ENCODE data around the gene ALKBH5. TPM values are rescaled to one million over a fixed set of nuclear protein-coding genes. Genes with fewer than 3 reads are reported as not detected.
"Not testable (repeated sequence)": the region's sequence is repeated elsewhere in the genome, so short reads cannot be mapped to it uniquely, and the experiment has no call there.

ALKBH5 gene
- total RNA-seq, 2 experiments from 2014 or later = 133 to 134 TPM

DNA sequence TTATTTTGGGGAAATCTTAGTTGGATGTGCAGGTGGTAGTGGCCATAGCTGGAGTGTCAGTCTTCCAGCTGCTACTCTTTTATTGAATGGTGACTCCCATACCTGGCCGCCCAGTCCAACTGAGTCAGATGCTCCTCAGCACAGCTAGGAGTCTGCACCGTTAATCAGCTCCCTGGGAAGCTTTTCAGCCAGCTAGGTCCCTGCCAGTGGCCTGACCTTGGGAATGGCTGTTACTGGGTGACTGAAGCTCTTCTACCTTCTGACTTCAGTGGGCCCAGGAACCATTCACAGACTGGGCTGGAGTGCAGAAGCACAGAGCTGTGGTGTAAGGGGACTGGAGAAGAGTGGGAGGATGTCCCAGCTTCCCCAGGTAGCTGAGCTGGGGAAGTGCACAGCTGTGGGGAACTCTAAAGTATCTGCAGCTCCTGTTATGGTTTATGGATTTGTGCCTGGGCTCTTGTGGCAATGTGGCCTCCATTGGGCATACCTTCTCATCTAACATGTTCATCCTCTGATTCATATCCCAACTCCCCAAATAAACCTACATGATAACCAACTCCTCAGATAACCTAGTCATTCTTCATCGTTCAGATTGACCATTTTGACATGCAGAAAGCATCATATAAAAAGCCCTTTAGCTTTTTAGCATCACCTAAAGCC lies 14.0 kb downstream of the ALKBH5 start:
- Mint-ChIP-seq H3K36me3 (peaks cover 22% of the 10 kb centered on the region), H3K27me3 (no peaks in the 10 kb centered on the region), H3K27ac (peak overlapping the region; percentile 16), H3K4me3 (no peak overlapping the region), H3K9me3 (no peaks in the 10 kb centered on the region), H3K4me1 (peaks cover 23% of the 10 kb centered on the region)
- DNase-seq (no peak), ATAC-seq (ENCODE audit: low read depth) (no peak)
- POLR2A ChIA-PET = interaction anchor here (1.1 kb wide), 1 partner anchor 16 kb away, joined by 3 read pairs; no protein-coding TSS in a partner anchor

DNA sequence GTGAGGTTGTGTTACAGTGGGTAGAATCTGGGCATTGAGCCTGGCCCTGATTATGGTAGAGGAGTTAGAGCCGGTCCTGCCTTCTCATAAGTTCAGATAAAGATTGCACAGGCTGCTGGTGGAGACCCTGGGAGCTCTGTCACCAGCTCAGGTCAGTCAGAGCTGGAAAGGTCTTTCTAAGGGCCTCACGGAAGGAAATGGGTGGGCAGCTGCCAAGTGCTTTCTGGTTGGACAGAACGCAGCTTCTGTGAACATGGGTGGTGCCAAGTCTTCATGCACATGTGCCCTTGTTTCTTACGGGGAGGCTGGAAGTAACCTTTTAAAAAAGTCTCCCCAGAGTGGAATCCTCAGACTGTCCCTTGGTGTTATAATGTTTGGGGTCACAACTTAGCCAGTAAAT lies 14.9 kb downstream of the ALKBH5 start:
- DNase-seq = no peak
- POLR2A ChIA-PET = interaction anchor here (1.1 kb wide), 1 partner anchor 15 kb away, joined by 3 read pairs; no protein-coding TSS in a partner anchor
- H3K4me1 Mint-ChIP-seq = peaks cover 22% of the 10 kb centered on the region
- H3K27ac Mint-ChIP-seq = peak overlapping the region; percentile 47
- H3K4me3 Mint-ChIP-seq = no peak overlapping the region
- no peaks in the 10 kb centered on the region for H3K27me3 Mint-ChIP-seq
- H3K36me3 Mint-ChIP-seq = peaks cover 21% of the 10 kb centered on the region
- H3K9me3 Mint-ChIP-seq = no peaks in the 10 kb centered on the region
- ATAC-seq (ENCODE audit: low read depth) = no peak

DNA sequence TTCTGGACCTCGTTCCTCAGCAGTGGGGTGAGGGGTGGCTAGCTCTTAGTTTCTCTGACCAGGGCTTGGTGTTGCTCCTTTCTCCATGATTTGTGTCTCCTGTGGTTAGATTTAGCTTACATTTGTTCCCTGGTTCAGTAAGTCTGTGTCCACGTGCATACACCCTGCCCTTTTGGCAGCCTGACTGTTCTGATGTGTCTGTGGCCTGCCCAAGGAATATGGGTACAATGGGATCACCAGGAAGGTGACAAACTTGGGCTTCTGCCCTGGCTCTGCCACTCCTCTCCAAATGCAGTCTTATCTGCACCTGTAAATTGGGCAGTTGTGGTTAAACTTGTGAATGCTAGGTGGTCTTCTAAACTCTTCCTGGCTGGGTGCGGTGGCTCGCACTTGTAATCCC lies 17.5 kb downstream of the ALKBH5 start:
- H3K36me3 Mint-ChIP-seq = peaks cover 11% of the 10 kb centered on the region
- H3K4me1 Mint-ChIP-seq = peaks cover 17% of the 10 kb centered on the region
- no peak overlapping the region for H3K4me3 Mint-ChIP-seq
- DNase-seq = no peak
- H3K27me3 Mint-ChIP-seq = no peaks in the 10 kb centered on the region
- no peaks in the 10 kb centered on the region for H3K9me3 Mint-ChIP-seq
- no peak overlapping the region for H3K27ac Mint-ChIP-seq
- POLR2A ChIA-PET = no interaction called here
- no peak for ATAC-seq (ENCODE audit: low read depth)

DNA sequence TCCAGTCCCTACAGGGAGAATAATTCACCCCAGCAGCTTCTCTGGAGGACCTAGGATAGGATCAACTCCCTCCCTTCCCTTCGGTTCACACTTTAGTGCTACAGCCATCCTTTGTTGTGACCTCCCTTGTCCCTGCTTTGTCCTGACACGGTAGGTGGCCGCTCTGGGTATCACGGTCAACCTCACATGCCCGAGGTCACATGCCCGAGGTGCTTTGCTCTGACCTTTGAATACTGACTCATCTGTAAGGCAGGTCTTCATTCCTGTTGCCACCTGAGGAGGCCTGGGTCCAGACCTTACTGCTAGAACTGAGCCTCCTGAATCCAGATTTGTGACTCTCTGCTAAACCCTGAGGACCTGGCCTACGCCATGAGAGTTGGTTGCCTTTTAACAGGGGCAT lies 19.7 kb downstream of the ALKBH5 start:
- POLR2A ChIA-PET = no interaction called here
- ATAC-seq (ENCODE audit: low read depth) (no peak), DNase-seq (no peak)
- no peaks in the 10 kb centered on the region for H3K9me3 Mint-ChIP-seq
- H3K4me3 Mint-ChIP-seq = no peak overlapping the region
- H3K4me1 Mint-ChIP-seq = peaks cover 12% of the 10 kb centered on the region
- peaks cover 6% of the 10 kb centered on the region for H3K36me3 Mint-ChIP-seq
- no peak overlapping the region for H3K27ac Mint-ChIP-seq
- H3K27me3 Mint-ChIP-seq = no peaks in the 10 kb centered on the region

DNA sequence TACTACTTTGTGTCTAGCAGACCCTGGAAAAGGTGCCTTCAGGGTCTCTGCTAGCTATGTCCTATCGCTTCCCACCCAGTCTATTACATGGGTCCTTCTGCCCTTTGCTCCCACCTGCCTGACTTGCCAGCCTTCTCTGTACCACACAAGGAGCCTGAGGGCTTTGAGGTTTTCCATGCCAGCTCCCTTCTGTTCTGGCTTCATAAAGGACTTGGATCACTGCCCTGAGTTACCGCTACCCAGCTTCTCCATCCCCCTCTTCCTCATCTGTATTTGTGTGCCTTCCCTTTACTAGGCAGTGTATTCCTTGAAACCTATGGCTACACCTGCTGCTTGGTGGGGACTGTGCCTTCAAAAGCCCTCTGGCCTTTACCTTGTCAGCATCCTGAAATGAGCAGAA lies 22.2 kb downstream of the ALKBH5 start:
- POLR2A ChIA-PET = no interaction called here
- ATAC-seq (ENCODE audit: low read depth) = no peak
- Mint-ChIP-seq H3K27me3 (no peaks in the 10 kb centered on the region), H3K4me1 (peaks cover 6% of the 10 kb centered on the region), H3K27ac (no peak overlapping the region), H3K9me3 (no peaks in the 10 kb centered on the region), H3K4me3 (no peak overlapping the region), H3K36me3 (peaks cover 10% of the 10 kb centered on the region)
- no peak for DNase-seq

DNA sequence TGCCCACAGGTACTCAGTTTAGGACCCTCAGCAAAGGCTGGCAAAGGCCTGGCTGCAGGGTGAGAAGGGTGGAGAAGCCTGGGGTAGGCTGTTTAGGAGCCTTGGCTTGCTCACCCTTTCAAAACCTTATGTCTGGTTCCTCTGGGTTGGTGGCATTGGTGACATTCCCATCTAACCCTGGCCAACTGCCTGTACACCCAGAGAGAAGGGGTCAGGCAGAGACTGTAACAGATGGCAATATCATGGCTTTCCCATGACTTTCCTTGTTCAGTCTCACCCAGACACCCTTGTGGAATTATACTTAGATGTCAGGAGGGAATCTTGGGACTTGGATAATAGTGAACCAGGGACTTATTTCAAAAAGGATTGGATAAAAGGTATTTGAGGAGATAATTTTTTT lies 23.3 kb downstream of the ALKBH5 start:
- DNase-seq (no peak), ATAC-seq (ENCODE audit: low read depth) (no peak)
- Mint-ChIP-seq H3K4me1 (peaks cover 4% of the 10 kb centered on the region), H3K27me3 (no peaks in the 10 kb centered on the region), H3K4me3 (no peak overlapping the region), H3K36me3 (peaks cover 10% of the 10 kb centered on the region), H3K27ac (no peak overlapping the region), H3K9me3 (no peaks in the 10 kb centered on the region)
- POLR2A ChIA-PET = no interaction called here

DNA sequence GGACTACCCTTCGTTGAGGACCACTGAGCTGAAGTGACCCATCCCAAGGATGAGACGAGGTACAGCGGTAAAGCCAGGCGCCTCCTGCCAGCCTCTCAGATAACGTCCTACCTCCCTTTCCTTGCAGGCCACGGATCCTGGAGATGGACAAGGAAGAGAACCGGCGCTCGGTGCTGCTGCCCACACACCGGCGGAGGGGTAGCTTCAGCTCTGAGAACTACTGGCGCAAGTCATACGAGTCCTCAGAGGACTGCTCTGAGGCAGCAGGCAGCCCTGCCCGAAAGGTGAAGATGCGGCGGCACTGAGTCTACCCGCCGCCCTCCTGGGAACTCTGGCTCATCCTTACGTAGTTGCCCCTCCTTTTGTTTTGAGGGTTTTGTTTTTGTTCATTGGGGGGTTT lies 24.5 kb downstream of the ALKBH5 start:
- POLR2A ChIA-PET = no interaction called here
- no peaks in the 10 kb centered on the region for H3K9me3 Mint-ChIP-seq
- ATAC-seq (ENCODE audit: low read depth) (no peak), DNase-seq (no peak)
- peaks cover 4% of the 10 kb centered on the region for H3K4me1 Mint-ChIP-seq
- no peak overlapping the region for H3K4me3 Mint-ChIP-seq
- H3K36me3 Mint-ChIP-seq = peaks cover 10% of the 10 kb centered on the region
- no peak overlapping the region for H3K27ac Mint-ChIP-seq
- no peaks in the 10 kb centered on the region for H3K27me3 Mint-ChIP-seq

DNA sequence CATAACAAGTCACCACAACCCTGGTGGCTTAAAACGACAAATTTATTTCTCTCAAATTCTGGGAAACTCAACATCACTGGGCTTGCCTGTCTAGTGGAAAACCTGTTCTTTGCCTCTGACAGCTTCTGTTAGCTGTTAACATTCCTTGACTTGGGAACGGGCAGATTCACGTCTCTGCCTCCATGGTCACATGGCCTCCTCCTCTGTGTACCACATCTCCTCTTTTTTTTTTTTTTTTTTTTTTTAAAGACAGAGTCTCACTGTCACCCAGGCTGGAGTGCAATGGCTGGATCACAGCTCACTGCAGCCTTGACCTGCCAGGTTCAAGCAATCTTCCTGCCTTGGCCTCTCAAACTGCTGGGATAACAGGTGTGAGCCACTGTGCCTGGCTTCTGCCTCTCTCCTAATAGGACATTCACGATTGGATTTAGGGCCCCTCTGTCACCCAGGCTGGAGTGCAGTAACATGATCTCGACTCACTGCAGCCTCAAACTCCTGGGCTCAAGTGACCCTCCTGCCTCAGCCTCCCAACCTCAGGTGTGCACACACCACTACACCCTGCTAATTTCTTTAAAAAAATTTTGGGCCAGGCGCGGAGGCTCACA lies 30.1 kb downstream of the ALKBH5 start:
- DNase-seq = no peak
- Mint-ChIP-seq H3K27me3 (no peaks in the 10 kb centered on the region), H3K4me1 (no peaks in the 10 kb centered on the region), H3K9me3 (no peaks in the 10 kb centered on the region), H3K36me3 (peaks cover 9% of the 10 kb centered on the region), H3K4me3 (no peak overlapping the region), H3K27ac (no peak overlapping the region)
- ATAC-seq (ENCODE audit: low read depth) = no peak
- POLR2A ChIA-PET = interaction anchor here (0.8 kb wide), 1 partner anchor 16 kb away, joined by 3 read pairs; no protein-coding TSS in a partner anchor

DNA sequence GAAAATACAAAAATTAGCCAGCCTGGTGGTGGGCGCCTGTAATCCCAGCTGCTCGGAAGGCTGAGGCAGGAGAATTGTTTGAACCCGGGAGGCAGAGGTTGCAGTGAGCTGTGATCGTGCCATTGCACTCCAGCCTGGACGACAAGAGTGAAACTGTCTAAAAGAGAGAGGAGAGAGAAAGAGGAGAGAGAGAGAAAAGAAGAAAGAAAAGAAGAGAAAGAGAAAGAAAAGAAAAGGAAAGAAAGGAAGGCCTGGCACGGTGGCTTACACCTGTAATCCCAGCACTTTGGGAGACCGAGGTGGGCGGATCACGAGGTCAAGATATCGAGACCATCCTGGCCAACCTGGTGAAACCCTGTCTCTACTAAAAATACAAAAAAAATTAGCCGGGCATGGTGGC lies 33.3 kb downstream of the ALKBH5 start:
- H3K36me3 Mint-ChIP-seq; H3K27me3 Mint-ChIP-seq; DNase-seq; ATAC-seq (ENCODE audit: low read depth); H3K27ac Mint-ChIP-seq; H3K4me1 Mint-ChIP-seq; H3K9me3 Mint-ChIP-seq; H3K4me3 Mint-ChIP-seq: not testable (repeated sequence)
- POLR2A ChIA-PET = interaction anchor here (0.6 kb wide), 1 partner anchor 163 kb away, joined by 3 read pairs; no protein-coding TSS in a partner anchor

DNA sequence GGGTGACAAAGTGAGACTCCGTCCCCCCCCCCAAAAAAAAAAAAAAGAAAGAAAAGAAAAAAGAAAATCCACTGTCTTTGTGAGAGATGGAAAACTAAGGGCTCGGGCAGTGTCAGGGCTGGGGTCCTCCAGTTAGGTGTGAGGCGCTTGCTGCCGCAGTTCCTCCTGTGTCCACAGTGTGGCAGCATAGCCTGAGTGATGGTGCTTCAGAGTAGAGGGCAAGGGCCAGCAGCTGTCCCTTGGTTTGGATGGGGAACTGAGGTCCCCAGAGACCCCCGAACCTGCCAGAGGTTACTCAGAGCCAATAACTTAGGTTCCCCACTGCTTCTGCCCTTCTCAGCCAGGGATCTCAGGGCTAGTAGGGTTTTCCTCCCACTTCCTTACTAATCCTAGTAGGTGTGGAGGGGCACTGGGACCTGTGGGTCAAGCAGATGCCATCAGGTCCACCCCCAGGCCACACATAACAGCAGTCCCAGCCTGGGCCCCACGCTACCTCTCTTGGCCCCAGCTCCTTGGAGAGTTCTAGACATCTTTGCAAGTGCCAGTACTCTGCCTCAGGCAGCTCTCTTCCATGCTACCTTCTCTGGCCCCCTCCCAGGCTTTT lies 33.9 kb downstream of the ALKBH5 start:
- H3K36me3 Mint-ChIP-seq = peaks cover 1% of the 10 kb centered on the region
- no peaks in the 10 kb centered on the region for H3K9me3 Mint-ChIP-seq
- no peak overlapping the region for H3K27ac Mint-ChIP-seq
- H3K4me1 Mint-ChIP-seq = no peaks in the 10 kb centered on the region
- H3K4me3 Mint-ChIP-seq = no peak overlapping the region
- ATAC-seq (ENCODE audit: low read depth) (peak; percentile 85), DNase-seq (peak; percentile 79)
- POLR2A ChIA-PET = no interaction called here
- no peaks in the 10 kb centered on the region for H3K27me3 Mint-ChIP-seq

DNA sequence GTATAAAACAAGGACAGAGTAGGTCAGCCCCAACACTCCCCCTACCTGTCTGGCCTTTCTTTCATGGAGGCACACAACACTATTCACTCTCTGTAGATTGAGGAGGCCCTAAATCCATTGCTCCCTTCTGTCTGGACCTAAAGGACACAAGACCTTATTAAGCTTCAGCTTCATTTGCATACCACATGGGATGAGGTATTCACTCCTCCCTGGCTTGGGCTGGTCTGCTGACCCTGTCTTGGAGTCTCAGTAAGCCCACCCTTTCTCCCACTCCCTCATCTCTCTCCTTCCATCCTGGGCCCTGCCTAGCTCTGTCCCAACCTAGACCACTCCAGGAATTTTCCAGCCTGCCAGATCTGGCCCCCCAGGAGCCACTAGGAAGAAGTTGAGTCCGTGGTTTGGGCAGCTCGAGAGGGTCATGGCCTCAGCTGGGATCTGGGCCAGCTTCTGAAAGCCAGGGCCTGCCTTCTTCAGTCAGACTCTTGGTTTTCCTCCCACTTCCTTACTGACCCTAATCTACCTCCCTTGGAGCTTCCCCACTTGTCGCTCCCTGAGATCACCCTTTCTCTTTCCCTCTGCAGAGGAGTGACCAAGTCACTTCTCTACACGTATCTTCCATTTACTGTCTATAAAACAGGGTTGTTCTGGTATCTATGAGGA lies 35.3 kb downstream of the ALKBH5 start:
- POLR2A ChIA-PET = no interaction called here
- H3K4me1 Mint-ChIP-seq = no peaks in the 10 kb centered on the region
- DNase-seq = no peak
- H3K27ac Mint-ChIP-seq = no peak overlapping the region
- no peak overlapping the region for H3K4me3 Mint-ChIP-seq
- H3K27me3 Mint-ChIP-seq = no peaks in the 10 kb centered on the region
- no peak for ATAC-seq (ENCODE audit: low read depth)
- H3K36me3 Mint-ChIP-seq = peaks cover 1% of the 10 kb centered on the region
- H3K9me3 Mint-ChIP-seq = no peaks in the 10 kb centered on the region

DNA sequence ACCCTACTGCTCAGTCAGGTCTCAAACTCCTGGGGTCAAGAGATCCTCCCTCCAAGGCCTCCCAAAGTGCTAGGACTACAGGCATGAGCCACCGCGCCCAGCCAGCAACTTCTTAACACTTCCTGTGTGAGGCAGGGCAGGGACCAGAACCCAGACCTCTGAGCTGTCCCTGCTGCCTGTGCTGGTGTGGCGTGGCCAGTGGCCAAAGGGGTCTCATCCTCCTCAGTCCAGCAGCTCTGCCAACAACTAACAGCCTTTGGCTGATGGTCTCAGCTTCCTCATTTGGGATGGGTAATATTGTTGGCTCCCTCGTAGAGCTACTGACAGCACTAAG lies 40.4 kb downstream of the ALKBH5 start:
- Mint-ChIP-seq H3K36me3 (no peaks in the 10 kb centered on the region), H3K27ac (no peak overlapping the region), H3K4me3 (no peak overlapping the region), H3K27me3 (no peaks in the 10 kb centered on the region), H3K9me3 (no peaks in the 10 kb centered on the region), H3K4me1 (peaks cover 17% of the 10 kb centered on the region)
- POLR2A ChIA-PET = interaction anchor here (0.5 to 2.9 kb wide), 4 partner anchors 16 to 137 kb away, joined by 3 to 11 read pairs (median 3); partner anchors contain the start of gene ALKBH5
- ATAC-seq (ENCODE audit: low read depth) = no peak
- DNase-seq = no peak

DNA sequence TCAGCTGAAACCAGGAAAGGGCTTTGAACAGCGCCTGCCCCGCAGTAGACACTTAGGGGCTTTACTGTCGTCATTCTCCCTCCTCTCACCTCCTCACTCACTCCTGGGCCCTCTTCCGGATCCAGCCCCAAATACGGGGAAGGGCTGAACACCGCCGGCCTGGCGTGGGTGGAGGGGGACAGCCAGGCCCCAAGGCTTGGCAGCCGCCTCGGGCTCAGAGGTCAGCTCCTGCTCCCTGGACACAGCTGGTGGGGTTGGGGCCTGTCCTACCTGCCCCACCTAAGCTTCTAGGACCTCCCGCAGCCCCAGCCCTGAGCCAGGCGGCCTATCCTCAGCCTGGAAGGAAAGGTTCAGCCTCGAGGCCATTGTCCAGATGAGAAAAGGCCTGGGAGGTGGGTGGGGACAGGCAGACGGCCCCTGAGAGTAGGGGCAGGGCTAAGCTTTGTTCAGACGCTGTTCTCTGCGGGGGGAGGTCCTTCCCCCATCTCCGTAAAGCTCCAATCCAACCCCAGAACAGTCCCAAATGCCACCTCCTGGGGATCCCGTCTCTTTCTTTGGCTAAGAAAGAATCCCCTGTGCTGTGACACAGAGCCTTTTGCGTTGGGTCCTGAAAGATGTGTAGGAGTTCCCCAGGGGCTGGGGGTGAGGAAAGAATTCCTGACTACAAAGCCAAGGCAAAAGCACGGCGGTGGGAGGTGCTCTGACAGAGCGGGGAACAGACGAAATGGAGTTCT lies 40.9 kb downstream of the ALKBH5 start:
- Mint-ChIP-seq H3K9me3 (no peaks in the 10 kb centered on the region), H3K36me3 (no peaks in the 10 kb centered on the region), H3K4me3 (peak overlapping the region; percentile 73), H3K4me1 (peaks cover 17% of the 10 kb centered on the region), H3K27me3 (no peaks in the 10 kb centered on the region), H3K27ac (peak overlapping the region; percentile 73)
- ATAC-seq (ENCODE audit: low read depth) = no peak
- DNase-seq = no peak
- POLR2A ChIA-PET = interaction anchor here (0.5 to 2.9 kb wide), 3 partner anchors 23 to 137 kb away, joined by 3 to 11 read pairs (median 3); partner anchors contain the start of gene ALKBH5

Measured in activated naive CD8-positive, alpha-beta T cell treated with anti-CD3 and anti-CD28 coated beads, Interleukin-2, amount 10 ng/mL, durations not matched to agents 7 days and 5 days (primary cell).